HEK293T (cell line): ENCODE results near the gene BBS7.

Source experiments
- ARNT ChIP-seq: fragments of 450-650 bp; IDR thresholded peaks from 2 replicates; pipeline ENCODE4 v1.6.1; 2017; ENCODE audit warnings: mild to moderate bottlenecking
- BHLHE40 ChIP-seq: fragments of 450-650 bp; IDR thresholded peaks from 2 replicates; pipeline ENCODE4 v1.6.1; 2016; ENCODE audit warnings: mild to moderate bottlenecking, moderate library complexity, borderline replicate concordance
- FOXA1 ChIP-seq: fragments of 450-650 bp; IDR thresholded peaks from 2 replicates; pipeline ENCODE4 v1.6.1; 2016; ENCODE audit warnings: mild to moderate bottlenecking
- FOXK2 ChIP-seq: fragments of 450-650 bp; IDR thresholded peaks from 2 replicates; pipeline ENCODE4 v1.6.1; 2016; ENCODE audit warnings: mild to moderate bottlenecking
- FOXM1 ChIP-seq: fragments of 450-650 bp; IDR thresholded peaks from 2 replicates; pipeline ENCODE4 v1.6.1; 2017; ENCODE audit warnings: mild to moderate bottlenecking, borderline replicate concordance
- HDGF ChIP-seq: fragments of 450-650 bp; IDR thresholded peaks from 2 replicates; pipeline ENCODE4 v1.6.1; 2017; ENCODE audit warnings: antibody characterized with exemption, borderline replicate concordance
- L3MBTL2 ChIP-seq: fragments of 450-650 bp; conservative IDR thresholded peaks from 2 replicates; pipeline ENCODE4 v1.6.1; 2016; ENCODE audit warnings: mild to moderate bottlenecking
- LEF1 ChIP-seq: fragments of 450-650 bp; IDR thresholded peaks from 2 replicates; pipeline ENCODE4 v1.6.1; 2017; ENCODE audit warnings: mild to moderate bottlenecking, borderline replicate concordance
- PKNOX1 ChIP-seq: fragments of 450-650 bp; IDR thresholded peaks from 2 replicates; pipeline ENCODE4 v1.6.1; 2016
- SP1 ChIP-seq: fragments of 450-650 bp; IDR thresholded peaks from 2 replicates; pipeline ENCODE4 v1.6.1; 2017
- SUZ12 ChIP-seq: fragments of 450-650 bp; IDR thresholded peaks from 2 replicates; pipeline ENCODE4 v1.6.1; 2016; ENCODE audit warnings: mild to moderate bottlenecking
- TARDBP ChIP-seq: fragments of 450-650 bp; IDR thresholded peaks from 2 replicates; pipeline ENCODE4 v1.6.1; 2016
- ZNF384 ChIP-seq: fragments of 450-650 bp; IDR thresholded peaks from 2 replicates; pipeline ENCODE4 v1.6.1; 2016

GRCh38 chr4:121846662-121847061, 23.6 kb downstream of the BBS7 start:
- TF ChIP-seq FOXK2, result no peak
- no peak for TF ChIP-seq SUZ12
- no peak for TF ChIP-seq FOXM1
- no peak for TF ChIP-seq TARDBP
- TF ChIP-seq SP1, result no peak
- no peak for TF ChIP-seq ZNF384
- TF ChIP-seq PKNOX1, result no peak
- TF ChIP-seq BHLHE40, result no peak
- no peak for TF ChIP-seq HDGF
- no peak for TF ChIP-seq L3MBTL2
- TF ChIP-seq LEF1, result no peak
- TF ChIP-seq FOXA1, result no peak
- no peak for TF ChIP-seq ARNT
